Smooth muscle cell (in vitro differentiated cells): ENCODE data around the gene SEC14L1. TPM values are rescaled to one million over a fixed set of nuclear protein-coding genes. Genes with fewer than 3 reads are reported as not detected.

Experiments
- DNase-seq: peaks from one replicate; lab custom pipeline; 2025; ENCODE audit not compliant: unreplicated experiment; lab: John Stamatoyannopoulos, UW
- H2AFZ ChIP-seq: fragments of 200-600 bp; sonication (generic); 2 replicates; pipeline ENCODE4 v1.6.0; 2016; ENCODE audit warnings: antibody characterized with exemption, low read depth, mild to moderate bottlenecking
- H3F3A ChIP-seq: fragments of 200-600 bp; sonication (generic); 2 replicates; pipeline ENCODE4 v1.6.0; 2017; ENCODE audit warnings: antibody characterized with exemption, low read depth
- H3K27ac ChIP-seq: fragments of 200-600 bp; sonication (generic); 2 replicates; pipeline ENCODE4 v1.5.1; 2016; ENCODE audit warnings: low read depth, mild to moderate bottlenecking
- H3K27me3 ChIP-seq: fragments of 200-600 bp; sonication (generic); 2 replicates; pipeline ENCODE4 v1.6.1; 2016; ENCODE audit warnings: low read depth, mild to moderate bottlenecking
- H3K36me3 ChIP-seq: fragments of 200-600 bp; sonication (generic); 2 replicates; pipeline ENCODE4 v1.5.1; 2016; ENCODE audit warnings: low read depth
- H3K4me1 ChIP-seq: fragments of 200-600 bp; sonication (generic); 2 replicates; pipeline ENCODE4 v1.5.1; 2016; ENCODE audit warnings: low read depth
- H3K4me2 ChIP-seq: fragments of 200-600 bp; sonication (generic); 2 replicates; pipeline ENCODE4 v1.6.0; 2016; ENCODE audit warnings: mild to moderate bottlenecking
- H3K4me3 ChIP-seq: fragments of 200-600 bp; sonication (generic); 2 replicates; pipeline ENCODE4 v1.5.1; 2016; ENCODE audit warnings: mild to moderate bottlenecking
- H3K79me2 ChIP-seq: fragments of 200-600 bp; sonication (generic); 2 replicates; pipeline ENCODE4 v1.6.0; 2016; ENCODE audit warnings: low read depth, mild to moderate bottlenecking
- H3K9ac ChIP-seq: fragments of 200-600 bp; sonication (generic); 2 replicates; pipeline ENCODE4 v1.6.0; 2016; ENCODE audit warnings: low read depth
- H3K9me3 ChIP-seq: fragments of 200-600 bp; sonication (generic); replicated peaks from 2 replicates; pipeline ENCODE4 v1.5.1; 2016; ENCODE audit warnings: low read depth
- H4K20me1 ChIP-seq: fragments of 200-600 bp; sonication (generic); 2 replicates; pipeline ENCODE4 v1.6.0; 2016; ENCODE audit warnings: low read depth
- CTCF ChIP-seq: fragments of 200-600 bp; sonication (generic); IDR thresholded peaks from 2 replicates; pipeline ENCODE4 v1.5.1; 2017; ENCODE audit warnings: borderline replicate concordance, mild to moderate bottlenecking, antibody characterized with exemption; ENCODE audit not compliant: insufficient read depth, poor library complexity, severe bottlenecking
- WGBS: methylation state at CpG from one replicate; pipeline ENCODE4 v1.1.7; 2016; ENCODE audit warnings: low lambda C conversion rate; 5-methylcytosine and 5-hydroxymethylcytosine counted together
- polyA plus RNA-seq: library from polyadenylated mRNA; unstranded; fragments of >200 nt; fragmentation: Nextera tagmentation; extraction: Ambion mirVana; gene quantifications from 2 replicates; pipeline ENCODE4 v1.2.1, GENCODE V29; 2016
- total RNA-seq: library from RNA; depleted of rRNA; stranded (reverse); fragments of >200 nt; gene quantifications from 2 replicates; pipeline ENCODE4 v1.2.3, GENCODE V29; 2014

The SEC14L1 gene
- total and polyA plus RNA-seq, 2 experiments from 2014 or later: 25.1 to 25.8 TPM

- Histone ChIP-seq H3K36me3 (no peaks in the 10 kb centered on the region), H3K4me1 (no peaks in the 10 kb centered on the region), H3K27me3 (no peaks in the 10 kb centered on the region), H4K20me1 (no peaks in the 10 kb centered on the region), H3K9me3 (no peaks in the 10 kb centered on the region), H3K79me2 (no peaks in the 10 kb centered on the region), H3K4me2 (no peak overlapping the region), H2AFZ (no peak overlapping the region), H3K27ac (no peak overlapping the region), H3F3A (no peaks in the 10 kb centered on the region), H3K4me3 (no peak overlapping the region), H3K9ac (no peak overlapping the region)
- WGBS: 95% methylated on average over 25 of the region's 25 CpGs
- TF ChIP-seq CTCF: no peak
- DNase-seq: no peak
These were observed 89.1 kb downstream of the SEC14L1 start for GRCh38 chr17:77229786-77230435.

DNA sequence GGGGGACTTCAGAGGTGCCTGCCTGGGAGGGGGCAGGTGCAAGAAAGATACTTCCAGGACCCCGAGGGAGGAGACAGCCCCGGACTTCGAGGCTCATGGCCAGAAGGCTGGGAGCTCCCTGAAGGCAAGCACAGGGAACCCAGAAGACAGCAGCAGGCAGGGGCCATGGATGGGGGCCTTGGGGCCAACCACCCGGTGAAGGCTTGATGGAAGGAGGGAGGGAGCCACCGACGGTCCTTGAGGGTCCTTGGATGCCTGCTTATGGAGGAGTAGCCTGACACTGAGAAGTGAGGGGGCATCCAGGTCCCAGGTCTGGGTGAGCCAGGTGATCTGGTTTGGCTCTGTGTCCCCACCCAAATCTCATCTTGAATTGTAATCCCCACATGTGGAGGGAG lies 89.7 kb downstream of the SEC14L1 start:
- H3K79me2 ChIP-seq: no peaks in the 10 kb centered on the region
- TF ChIP-seq CTCF: no peak
- H3K27ac ChIP-seq: no peak overlapping the region
- H3K4me1 ChIP-seq: no peaks in the 10 kb centered on the region
- H2AFZ ChIP-seq: no peak overlapping the region
- 94% methylated on average over 6 of the region's 6 CpGs for WGBS
- no peaks in the 10 kb centered on the region for H3K9me3 ChIP-seq
- no peaks in the 10 kb centered on the region for H3K27me3 ChIP-seq
- H3F3A ChIP-seq: no peaks in the 10 kb centered on the region
- H3K4me3 ChIP-seq: no peak overlapping the region
- no peak overlapping the region for H3K4me2 ChIP-seq
- H3K36me3 ChIP-seq: no peaks in the 10 kb centered on the region
- H4K20me1 ChIP-seq: no peaks in the 10 kb centered on the region
- H3K9ac ChIP-seq: no peak overlapping the region
- DNase-seq: no peak

DNA sequence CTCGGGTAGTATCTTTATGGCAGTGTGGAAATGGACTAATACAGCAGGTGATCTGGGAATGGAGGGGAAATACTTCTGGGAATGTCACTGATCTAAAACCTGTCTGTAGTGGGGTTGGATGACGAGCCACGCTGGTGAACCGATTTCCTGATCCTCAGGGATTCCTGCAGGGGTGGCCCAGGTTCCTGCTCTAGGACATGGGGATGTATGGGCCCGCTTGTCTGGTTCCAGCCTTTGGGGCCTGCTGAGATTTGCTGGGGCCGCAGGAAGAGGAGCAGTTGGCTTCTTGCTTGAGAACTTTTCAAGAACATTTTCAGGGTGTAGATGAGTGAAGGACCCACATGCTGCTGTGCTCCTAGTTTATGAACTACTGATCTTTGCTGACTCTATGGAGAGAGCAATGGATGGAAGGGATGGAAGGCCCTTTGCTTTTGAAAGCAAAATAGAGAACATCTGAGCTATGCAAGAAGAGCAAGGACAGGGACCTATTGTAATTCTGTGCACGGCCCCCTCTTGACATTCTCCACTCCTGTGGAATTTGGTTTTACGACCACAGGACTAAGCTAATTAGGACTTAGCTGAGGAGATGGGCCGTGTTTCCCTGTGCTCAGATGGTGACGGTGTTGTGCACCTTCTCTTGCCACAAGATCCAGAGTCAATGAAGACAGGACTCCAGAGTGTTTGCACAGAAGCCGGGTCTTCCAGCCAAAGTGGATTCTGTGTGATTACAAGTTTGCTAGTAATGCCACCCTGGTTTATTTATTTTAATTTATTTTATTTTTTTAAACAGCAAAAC lies 90.5 kb downstream of the SEC14L1 start:
- H3K9ac ChIP-seq: no peak overlapping the region
- no peak overlapping the region for H3K4me3 ChIP-seq
- H3K27me3 ChIP-seq: no peaks in the 10 kb centered on the region
- no peak overlapping the region for H2AFZ ChIP-seq
- H3K9me3 ChIP-seq: no peaks in the 10 kb centered on the region
- H3K27ac ChIP-seq: no peak overlapping the region
- H3F3A ChIP-seq: no peaks in the 10 kb centered on the region
- TF ChIP-seq CTCF: no peak
- no peak for DNase-seq
- no peaks in the 10 kb centered on the region for H3K4me1 ChIP-seq
- no peaks in the 10 kb centered on the region for H3K36me3 ChIP-seq
- no peak overlapping the region for H3K4me2 ChIP-seq
- no peaks in the 10 kb centered on the region for H3K79me2 ChIP-seq
- WGBS: 80% methylated on average over 11 of the region's 11 CpGs
- no peaks in the 10 kb centered on the region for H4K20me1 ChIP-seq
